AG08396 (cell line): ENCODE measurements around the gene SLC16A4.
A peak's percentile ranks its signal among the peaks of the same experiment; 100 is the strongest.
"Not testable (repeated sequence)": the region's sequence is repeated elsewhere in the genome, so short reads cannot be mapped to it uniquely, and the experiment has no call there.

Experiments
- DNase-seq: peaks from one replicate; pipeline ENCODE4 v3.0.0; 2012; ENCODE audit warnings: low spot score, mixed read lengths

The SLC16A4 gene

GRCh38 chr1:110408488-110408887 is 17.7 kb upstream of the SLC16A4 start:
- no peak for DNase-seq

GRCh38 chr1:110407260-110408210 is 16.7 kb upstream of the SLC16A4 start, which contains the start of gene LAMTOR5:
Gene LAMTOR5, minus strand, starts transcription at chr1:110407694. Its CDS starts 74 bp downstream, at chr1:110407620.
- DNase-seq, result peak; percentile 87

DNA sequence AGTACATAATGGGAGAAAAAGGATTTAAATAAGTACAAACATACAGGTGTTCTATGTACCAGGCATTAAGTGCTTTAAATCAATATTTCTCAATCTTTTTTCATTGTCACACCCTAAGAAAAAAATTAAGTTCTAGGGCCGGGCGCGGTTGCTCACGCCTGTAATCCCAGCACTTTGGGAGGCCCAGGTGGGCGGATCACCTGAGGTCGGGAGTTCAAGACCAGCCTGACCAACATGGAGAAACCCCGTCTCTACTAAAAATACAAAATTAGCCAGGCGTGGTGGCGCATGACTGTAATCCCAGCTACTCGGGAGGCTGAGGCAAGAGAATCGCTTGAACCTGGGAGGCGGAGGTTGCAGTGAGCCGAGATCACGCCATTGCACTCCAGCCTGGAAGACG is 15.6 kb upstream of the SLC16A4 start:
- DNase-seq, result not testable (repeated sequence)

DNA sequence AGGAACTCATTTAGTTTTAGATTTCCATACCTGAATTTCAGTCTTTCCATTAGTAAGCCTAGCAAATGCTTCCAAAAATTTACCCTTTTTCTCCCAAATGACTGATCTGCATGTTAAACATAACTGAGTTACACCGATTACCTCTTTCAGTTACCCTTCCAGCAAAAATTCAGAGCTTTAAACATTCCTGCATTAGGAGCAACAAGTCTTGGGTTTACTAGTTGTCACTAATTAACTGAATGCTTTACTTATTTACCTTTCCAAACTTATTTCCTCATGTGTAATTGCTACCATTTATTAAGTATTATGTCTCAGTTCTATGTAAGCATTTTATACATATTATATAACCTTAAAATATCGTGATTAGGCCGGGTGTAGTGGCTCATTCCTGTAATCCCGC is 13.6 kb upstream of the SLC16A4 start:
- DNase-seq, result no peak

DNA sequence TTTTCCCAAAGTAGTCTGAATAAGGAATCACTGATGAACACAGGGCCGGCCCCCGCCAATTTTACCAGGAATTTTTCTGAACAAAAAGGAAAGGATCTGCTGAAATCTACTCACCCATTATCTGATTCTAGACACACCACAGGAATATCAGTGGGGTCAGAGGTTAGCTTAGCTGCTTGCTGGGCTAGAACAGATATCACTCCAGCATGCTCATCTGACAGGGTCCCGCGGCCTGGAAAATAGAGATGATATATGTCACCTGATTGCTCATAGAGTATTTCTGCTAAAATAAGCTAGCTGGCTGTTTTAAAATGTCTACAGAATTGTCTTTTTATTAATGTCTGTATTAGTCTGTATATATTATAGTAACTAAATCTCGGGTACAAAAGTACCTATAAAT is 13.0 kb upstream of the SLC16A4 start:
- no peak for DNase-seq

DNA sequence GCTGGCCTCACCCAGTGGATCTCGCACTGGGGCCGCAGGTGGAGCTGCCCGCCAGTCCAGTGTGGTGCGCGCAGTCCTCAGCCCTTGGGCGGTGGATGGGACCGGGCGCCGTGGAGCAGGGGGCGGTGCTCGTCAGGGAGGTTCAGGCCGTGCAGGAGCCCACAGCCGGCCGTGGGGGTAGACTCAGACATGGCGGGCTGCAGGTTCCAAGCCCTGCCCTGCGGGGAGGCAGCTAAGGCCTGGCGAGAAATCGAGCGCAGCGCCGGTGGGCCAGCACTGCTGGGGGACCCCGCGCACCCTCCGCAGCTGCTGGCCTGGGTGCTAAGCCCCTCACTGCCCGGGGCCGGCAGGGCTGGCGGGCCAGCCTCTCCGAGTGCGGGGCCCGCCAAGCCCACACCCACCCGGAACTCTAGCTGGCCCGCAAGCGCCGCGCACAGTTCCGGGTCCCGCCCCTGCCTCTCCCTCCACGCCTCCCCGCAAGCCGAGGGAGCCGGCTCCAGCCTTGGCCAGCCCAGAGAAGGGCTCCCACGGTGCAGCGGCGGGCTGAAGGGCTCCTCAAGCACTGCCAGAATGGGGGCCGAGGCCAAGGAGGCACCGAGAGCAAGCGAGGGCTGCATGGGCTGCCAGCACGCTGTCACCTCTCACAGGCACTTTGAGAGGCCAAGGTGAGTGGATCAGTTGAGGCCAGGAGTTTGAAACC is 5.6 kb upstream of the SLC16A4 start:
- DNase-seq, result not testable (repeated sequence)

DNA sequence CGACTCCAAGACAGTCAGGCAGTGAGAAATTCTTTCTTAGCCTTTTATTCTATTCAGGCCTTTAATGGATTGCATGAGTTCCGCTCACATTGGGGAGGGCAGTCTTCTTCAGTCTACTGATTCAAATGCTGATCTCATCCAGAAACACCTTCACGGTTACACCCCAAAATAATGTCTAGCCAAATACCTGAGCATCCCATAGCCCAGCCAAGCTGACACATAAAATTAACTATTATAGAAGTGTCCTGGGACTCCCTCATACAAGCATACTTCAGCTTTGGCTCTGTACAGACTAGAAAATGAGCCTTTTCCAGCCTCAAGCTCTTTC is 3.6 kb upstream of the SLC16A4 start:
- DNase-seq, result no peak

- peak; percentile 67 for DNase-seq
Measured at GRCh38 chr1:110393691-110394492, 3.1 kb upstream of the SLC16A4 start.

- no peak for DNase-seq
Measured at GRCh38 chr1:110393286-110393685, 2.5 kb upstream of the SLC16A4 start.

DNA sequence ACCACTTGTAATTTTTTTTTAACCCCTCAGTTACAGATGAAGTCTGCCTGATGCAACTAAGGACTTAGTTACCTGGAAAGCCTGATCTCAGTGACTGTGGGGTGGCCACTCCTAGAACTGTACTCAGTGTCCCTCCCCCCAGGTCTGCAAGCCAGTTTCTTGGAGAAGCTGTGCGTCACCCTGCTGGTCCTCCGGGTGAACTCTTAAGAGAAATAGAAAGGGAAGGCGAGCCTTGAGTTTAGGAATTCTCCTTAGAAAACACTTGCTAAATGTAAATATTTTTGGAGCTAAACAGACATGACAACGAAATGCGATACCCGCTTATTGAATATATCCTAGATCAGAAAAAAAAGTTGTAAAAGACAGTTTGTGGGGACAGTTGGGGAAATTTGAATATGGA is 730 bp downstream of the SLC16A4 start:
- peak; percentile 78 for DNase-seq

DNA sequence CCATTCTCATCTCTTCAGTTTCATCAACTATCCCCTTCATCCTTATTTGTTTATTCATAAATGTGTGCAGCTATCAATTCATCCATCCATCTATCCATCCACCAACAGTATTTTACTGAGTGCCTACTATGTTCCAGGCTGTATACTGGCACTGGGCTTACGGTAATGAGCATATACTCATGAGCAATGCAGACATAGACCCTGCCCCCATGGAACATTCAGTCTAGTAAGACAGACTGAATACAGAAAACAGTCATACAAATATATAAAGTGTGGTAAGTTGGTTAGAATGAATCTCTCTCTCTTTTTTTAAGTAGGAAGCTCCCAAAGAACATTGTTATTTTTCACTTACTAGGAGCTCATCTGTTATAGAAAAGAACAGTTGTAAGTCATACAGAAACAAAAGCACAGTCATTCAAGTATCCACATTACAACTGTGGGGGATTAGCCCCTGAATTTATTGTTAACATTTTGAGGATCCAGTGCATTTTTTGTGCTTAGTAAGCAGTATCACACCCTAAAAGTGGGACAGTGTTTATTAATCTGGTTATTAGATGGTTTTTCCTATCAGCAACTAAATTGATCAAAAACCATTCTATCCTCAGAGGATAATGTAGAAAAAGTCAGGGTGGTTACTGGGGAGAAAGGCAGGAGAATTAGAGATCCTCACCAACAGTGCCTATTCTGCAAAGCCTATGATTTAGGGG is 3.6 kb downstream of the SLC16A4 start:
- no peak for DNase-seq

- DNase-seq, result no peak
Measured at GRCh38 chr1:110385369-110385768, 5.5 kb downstream of the SLC16A4 start.

GRCh38 chr1:110384581-110385321 is 6.1 kb downstream of the SLC16A4 start:
- DNase-seq, result no peak

DNA sequence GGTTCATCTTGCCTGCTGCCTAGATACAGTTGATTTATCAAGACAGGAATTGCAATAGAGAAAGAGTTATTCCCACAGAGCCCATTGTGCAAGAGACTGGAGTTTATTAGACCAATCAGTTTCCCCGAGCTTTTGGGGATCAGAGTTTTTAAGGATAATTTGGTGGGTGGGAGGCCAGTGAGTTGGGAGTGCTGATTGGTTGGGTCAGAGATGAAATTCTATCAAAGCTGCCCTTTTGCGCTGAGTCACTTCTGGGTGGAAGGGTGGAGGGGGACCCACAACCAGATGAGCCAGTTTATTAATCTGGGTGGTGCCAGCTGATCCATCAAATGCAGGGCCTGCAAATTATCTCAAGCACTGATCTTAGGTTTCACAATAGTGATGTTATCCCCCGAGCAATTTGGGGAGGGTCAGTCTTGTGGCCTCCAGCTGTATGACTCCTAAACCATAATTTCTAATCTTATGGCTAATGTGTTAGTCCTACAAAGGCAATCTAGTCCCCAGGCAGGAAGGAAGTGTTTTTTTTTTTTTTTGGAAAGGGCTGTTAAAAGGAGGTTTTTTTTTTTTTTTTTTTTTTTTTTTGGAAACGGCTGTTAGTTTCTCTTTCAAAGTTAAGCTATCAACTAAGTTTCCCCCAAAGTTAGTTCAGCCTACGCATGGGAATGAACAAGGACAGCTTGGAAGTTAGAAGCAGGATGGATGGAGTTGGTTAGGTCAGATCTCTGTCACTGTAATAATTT is 7.4 kb downstream of the SLC16A4 start:
- no peak for DNase-seq

GRCh38 chr1:110380672-110381283 is 10.0 kb downstream of the SLC16A4 start:
- DNase-seq, result no peak

DNA sequence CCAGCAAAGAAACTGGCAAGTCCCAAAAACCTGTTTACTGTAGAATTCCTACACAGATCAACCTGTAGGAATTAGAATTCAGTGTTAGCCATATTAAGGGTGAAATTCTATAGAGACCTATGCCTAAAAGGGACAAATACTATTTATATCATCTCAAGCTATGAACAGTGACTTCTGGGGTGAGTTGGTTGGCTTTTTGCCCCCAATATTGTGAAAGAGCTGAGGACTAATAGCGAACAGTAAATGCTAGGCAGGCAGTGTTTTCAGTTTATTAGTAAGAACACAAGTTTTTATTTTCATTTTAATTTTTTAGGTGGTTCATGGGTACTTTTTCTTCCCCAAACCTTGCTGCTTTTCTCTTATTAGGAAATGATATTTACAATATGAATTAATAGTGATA is 15.3 kb downstream of the SLC16A4 start:
- no peak for DNase-seq

DNA sequence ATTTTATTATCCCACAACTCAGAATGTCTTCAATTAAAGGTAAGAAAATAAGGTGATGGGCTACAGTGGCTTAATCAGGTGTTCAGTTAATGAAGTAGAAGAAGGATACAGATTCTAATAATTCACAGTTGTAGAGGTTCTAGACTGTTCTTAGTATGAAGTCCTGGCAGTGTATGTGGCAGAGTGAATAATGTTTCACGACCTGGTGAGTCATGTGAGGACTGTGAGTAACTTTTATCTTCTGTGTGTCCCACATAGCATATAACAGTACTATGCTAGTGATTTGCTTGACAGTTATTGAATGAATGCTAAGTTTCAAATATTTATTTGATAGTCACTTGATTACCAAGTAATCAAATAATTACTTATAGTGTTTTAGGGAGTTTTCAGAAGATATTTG is 20.0 kb downstream of the SLC16A4 start:
- peak; percentile 28 for DNase-seq

DNA sequence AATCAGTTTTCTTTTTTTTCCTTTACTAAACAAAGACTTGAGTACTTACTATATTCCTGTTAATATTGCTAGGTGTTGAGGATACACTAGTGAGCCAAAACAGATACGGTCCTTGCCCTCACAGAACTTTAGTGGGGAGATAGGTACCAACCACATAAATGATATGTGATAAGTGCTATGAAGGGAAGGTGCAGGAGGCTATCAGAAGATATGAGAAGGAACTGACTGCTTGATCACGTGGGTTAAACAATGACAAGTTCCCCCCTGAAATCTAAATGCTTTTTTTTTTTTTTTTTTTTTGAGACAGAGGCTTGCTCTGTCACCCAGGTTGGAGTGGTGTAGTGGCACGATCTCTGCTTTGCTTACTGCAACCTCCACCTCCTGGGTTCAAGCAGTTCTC is 26.6 kb downstream of the SLC16A4 start:
- no peak for DNase-seq

DNA sequence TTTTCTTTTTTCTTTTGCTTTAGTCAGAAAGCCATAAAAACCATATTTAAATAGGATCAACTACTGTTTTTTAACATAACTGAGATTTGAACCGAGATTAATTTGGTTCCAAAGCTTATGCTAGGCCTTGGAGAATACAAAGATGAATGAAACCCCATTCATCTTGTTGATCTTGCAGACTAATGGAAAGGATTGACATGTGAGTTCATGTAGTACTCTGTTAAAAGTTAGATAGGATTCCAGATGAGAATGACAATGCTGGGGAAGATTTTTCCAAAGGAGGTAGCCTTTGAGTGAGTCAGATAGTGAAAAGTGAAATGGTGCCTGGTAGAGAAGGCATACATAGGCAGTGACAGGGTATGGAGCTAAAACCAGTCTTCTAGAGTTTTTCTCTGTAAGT is 29.0 kb downstream of the SLC16A4 start:
- no peak for DNase-seq

GRCh38 chr1:110360431-110360830 is 30.4 kb downstream of the SLC16A4 start:
- DNase-seq, result no peak
